OCI-LY3 (cell line): ENCODE data around the gene RALGAPB.

ENCODE experiments used
- CTCF ChIP-seq: fragments of 200-600, 300-600 bp; sonication (generic); IDR thresholded peaks from 2 replicates; pipeline ENCODE4 v1.5.1; 2014; ENCODE audit warnings: antibody characterized with exemption, low read length, low read depth
- EZH2phosphoT487 ChIP-seq: fragments of 200-600 bp; shearing (Covaris generic); IDR thresholded peaks from 2 replicates; pipeline ENCODE4 v1.6.1; 2018; ENCODE audit warnings: antibody characterized with exemption, mixed run types, low read depth

GRCh38 chr20:38612751-38613515, 140.3 kb downstream of the RALGAPB start:
- TF ChIP-seq CTCF (no peak), EZH2phosphoT487 (no peak)
